ENCODE results near the gene EIF2D. TPM values are rescaled to one million over a fixed set of nuclear protein-coding genes. Genes with fewer than 3 reads are reported as not detected.

EIF2D gene
- total and polyA plus RNA-seq, 9 of the 15 experiments (the other 6 are each of a cell fraction or from before 2014, with no cell fraction given) = 81.1 to 138 (median 93.9) TPM

DNA sequence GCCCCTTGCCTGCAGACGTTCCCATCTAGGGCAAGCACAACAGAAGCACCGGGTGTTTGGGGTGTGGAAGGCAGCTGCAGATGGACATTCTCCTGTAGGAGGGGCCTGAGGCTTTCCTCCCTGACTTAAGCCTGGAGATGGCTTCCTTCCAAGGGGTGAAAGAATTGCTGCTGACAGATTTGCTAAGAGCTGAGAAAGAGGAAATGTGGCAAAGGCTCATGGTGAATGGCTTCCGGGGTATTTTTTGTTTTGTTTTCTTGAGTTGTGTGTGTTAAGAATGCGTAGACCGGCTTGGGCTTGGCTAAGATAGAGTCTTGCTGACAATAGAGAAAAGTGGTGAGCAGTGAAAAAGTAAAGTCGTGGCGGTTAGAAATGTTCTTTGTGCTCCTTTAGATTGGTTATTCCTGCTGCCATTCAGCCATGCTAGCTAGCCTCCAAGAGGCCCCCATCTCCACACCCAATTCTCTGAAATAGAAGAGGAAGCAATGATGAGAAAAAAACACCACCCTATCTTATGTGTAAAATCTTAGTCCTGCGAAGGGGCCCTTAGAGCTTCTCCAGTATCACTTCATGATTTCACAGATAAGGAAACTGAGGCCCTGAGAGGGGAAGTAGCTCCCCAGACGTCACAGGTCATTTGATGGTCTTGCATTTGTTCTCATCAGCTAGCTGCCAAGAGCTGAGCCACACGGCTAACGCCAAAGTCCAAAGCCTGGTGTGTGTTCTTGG, 36.9 kb downstream of the EIF2D start (continued):
- TF ChIP-seq MAZ (CRISPR knock-in tag; conservative IDR thresholded peaks at IDR 0.05 in 1 of 2, IDR thresholded peaks at IDR 0.05 in 1 of 2) (peak; percentile 54 to 61; a peak in 3 of 4 replicates), CCNT2 (IDR thresholded peaks at IDR 0.05; ENCODE audit: borderline replicate concordance, extremely low read depth, insufficient read length, low read depth, low read length) (peak; percentile 52), ZNF592 (IDR thresholded peaks at IDR 0.05) (peak; percentile 82; the same call in 1 of the 2 replicates), NBN (IDR thresholded peaks at IDR 0.05; ENCODE audit: low read depth) (peak; percentile 66; the same call in 1 of the 2 replicates), DMBX1 (CRISPR knock-in tag; IDR thresholded peaks at IDR 0.05; ENCODE audit: borderline replicate concordance) (no peak; the same call in 1 of the 2 replicates), XRCC3 (IDR thresholded peaks at IDR 0.05) (no peak), ZNF41 (CRISPR knock-in tag; conservative IDR thresholded peaks at IDR 0.05) (peak; percentile 51; the same call in 1 of the 2 replicates), ATF1 (CRISPR knock-in tag; IDR thresholded peaks at IDR 0.05) (no peak), ATF1 (tag; IDR thresholded peaks at IDR 0.05) (peak; percentile 53), ZNF778 (CRISPR knock-in tag; IDR thresholded peaks at IDR 0.05) (no peak), SIRT6 (IDR thresholded peaks at IDR 0.05; ENCODE audit: low read depth, low read length) (no peak), DDX20 (tag; IDR thresholded peaks at IDR 0.05; ENCODE audit: low read depth) (0 out of 2 replicates have a peak, but pooled peaks have one; percentile 46), ZNF75A (CRISPR knock-in tag; IDR thresholded peaks at IDR 0.05) (no peak), CEBPB (tag; IDR thresholded peaks at IDR 0.05) (0 out of 2 replicates have a peak, but pooled peaks have one; percentile 39), RBM17 (IDR thresholded peaks at IDR 0.05; ENCODE audit: borderline replicate concordance, low read depth, low read length) (no peak), ZNF766 (CRISPR knock-in tag; conservative IDR thresholded peaks at IDR 0.05) (peak; percentile 20; the same call in 1 of the 2 replicates), ZNF780A (CRISPR knock-in tag; IDR thresholded peaks at IDR 0.05) (no peak), ETV5 (CRISPR knock-in tag; IDR thresholded peaks at IDR 0.05; ENCODE audit: low read depth) (peak; percentile 82), ZNF146 (CRISPR knock-in tag; IDR thresholded peaks at IDR 0.05; ENCODE audit: unreplicated experiment) (no peak)
- TF ChIP-seq, protein P1, sequence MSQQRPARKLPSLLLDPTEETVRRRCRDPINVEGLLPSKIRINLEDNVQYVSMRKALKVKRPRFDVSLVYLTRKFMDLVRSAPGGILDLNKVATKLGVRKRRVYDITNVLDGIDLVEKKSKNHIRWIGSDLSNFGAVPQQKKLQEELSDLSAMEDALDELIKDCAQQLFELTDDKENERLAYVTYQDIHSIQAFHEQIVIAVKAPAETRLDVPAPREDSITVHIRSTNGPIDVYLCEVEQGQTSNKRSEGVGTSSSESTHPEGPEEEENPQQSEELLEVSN (IDR thresholded peaks at IDR 0.05; ENCODE audit: borderline replicate concordance in 1 of 2, extremely low read depth in 1 of 2, insufficient read depth in 1 of 2, insufficient read length in 1 of 2, low read depth in 1 of 2, low read length in 1 of 2, poor library complexity in 1 of 2, severe bottlenecking in 1 of 2) = peak in 1 of 2 experiments; percentile 18
- TF ChIP-seq, protein P2, sequence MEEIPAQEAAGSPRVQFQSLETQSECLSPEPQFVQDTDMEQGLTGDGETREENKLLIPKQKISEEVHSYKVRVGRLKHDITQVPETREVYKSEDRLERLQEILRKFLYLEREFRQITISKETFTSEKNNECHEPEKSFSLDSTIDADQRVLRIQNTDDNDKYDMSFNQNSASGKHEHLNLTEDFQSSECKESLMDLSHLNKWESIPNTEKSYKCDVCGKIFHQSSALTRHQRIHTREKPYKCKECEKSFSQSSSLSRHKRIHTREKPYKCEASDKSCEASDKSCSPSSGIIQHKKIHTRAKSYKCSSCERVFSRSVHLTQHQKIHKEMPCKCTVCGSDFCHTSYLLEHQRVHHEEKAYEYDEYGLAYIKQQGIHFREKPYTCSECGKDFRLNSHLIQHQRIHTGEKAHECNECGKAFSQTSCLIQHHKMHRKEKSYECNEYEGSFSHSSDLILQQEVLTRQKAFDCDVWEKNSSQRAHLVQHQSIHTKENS (CRISPR knock-in tag; IDR thresholded peaks at IDR 0.05) = no peak
